CD4-positive, alpha-beta T cell (primary cell): Measurements from ENCODE around the gene HLF. TPM values are rescaled to one million over a fixed set of nuclear protein-coding genes. Genes with fewer than 3 reads are reported as not detected.

Experiments
- ATAC-seq: fragments of 200-7000 bp; cut with Tn5 transposase; one replicate; pipeline ENCODE4 v1.10.0; 2022; ENCODE audit warnings: mild to moderate bottlenecking; ENCODE audit not compliant: poor library complexity
- CTCF ChIA-PET: fragments of 350-600 bp; sonication (Branson Sonifier 250); formaldehyde crosslinking; loops from one replicate; lab custom pipeline; 2021; ENCODE audit warnings: antibody characterized with exemption, inconsistent platforms; lab: Charles Lee
- POLR2A ChIA-PET: fragments of 350-600 bp; sonication (Branson Sonifier 250); formaldehyde crosslinking; loops from one replicate; lab custom pipeline; 2021; ENCODE audit warnings: antibody characterized with exemption, inconsistent platforms; lab: Charles Lee
- DNase-seq, 14 experiments: peaks; one replicate each; pipeline ENCODE4 v3.0.0-alpha.2; 2013 to 2020; ENCODE audit warnings: mixed read lengths in 2 of 14
- H3K27ac ChIP-seq, 2 donors: one replicate each; pipeline versions ENCODE4 v1.5.1 to v1.7.0; 2013; ENCODE audit warnings: low read length in 2 of 2, low read depth in 1 of 2, mild to moderate bottlenecking in 1 of 2
- H3K27me3 ChIP-seq, 2 experiments: 1 replicate in 1 of 2; 2 replicates in 1 of 2; pipeline versions ENCODE4 v1.6.1 to v1.7.0; 2013; ENCODE audit warnings: low read length in 2 of 2, control low read depth in 1 of 2, mild to moderate bottlenecking in 1 of 2, moderate library complexity in 1 of 2; ENCODE audit not compliant: insufficient read depth in 2 of 2, control insufficient read depth in 1 of 2
- H3K36me3 ChIP-seq: one replicate; pipeline ENCODE4 v1.6.1; 2013; ENCODE audit warnings: low read length, control low read depth; ENCODE audit not compliant: insufficient read depth
- H3K4me1 ChIP-seq: one replicate; pipeline ENCODE4 v1.6.1; 2013; ENCODE audit warnings: low read length, control low read depth; ENCODE audit not compliant: insufficient read depth
- H3K4me3 ChIP-seq: one replicate; pipeline ENCODE4 v1.5.1; 2013; ENCODE audit warnings: mild to moderate bottlenecking, low read length, moderate library complexity
- H3K9me3 ChIP-seq, 2 experiments: 1 replicate in 1 of 2; 2 replicates in 1 of 2; pipeline versions ENCODE4 v1.6.1 to v1.7.0; 2013; ENCODE audit warnings: low read length in 2 of 2, mild to moderate bottlenecking in 2 of 2, control low read depth in 1 of 2, moderate library complexity in 1 of 2; ENCODE audit not compliant: control insufficient read depth in 1 of 2, insufficient read depth in 1 of 2
- H3K27ac Mint-ChIP-seq: one replicate; pipeline ENCODE4 v1.8.0; 2020; ENCODE audit warnings: mixed read lengths
- H3K27me3 Mint-ChIP-seq: one replicate; pipeline ENCODE4 v1.8.0; 2021; ENCODE audit warnings: mixed read lengths
- H3K36me3 Mint-ChIP-seq: one replicate; pipeline ENCODE4 v1.8.0; 2021; ENCODE audit warnings: low read depth, mixed read lengths
- H3K4me1 Mint-ChIP-seq: one replicate; pipeline ENCODE4 v1.8.0; 2021; ENCODE audit warnings: low read depth, mixed read lengths
- H3K4me3 Mint-ChIP-seq: one replicate; pipeline ENCODE4 v1.8.0; 2020; ENCODE audit warnings: mild to moderate bottlenecking, mixed read lengths
- H3K9me3 Mint-ChIP-seq: one replicate; pipeline ENCODE4 v1.8.0; 2020; ENCODE audit warnings: mixed read lengths
- CTCF ChIP-seq: fragments of 200-600 bp; IDR thresholded peaks from one replicate; pipeline ENCODE4 v1.8.0; 2022; ENCODE audit warnings: antibody characterized with exemption, mild to moderate bottlenecking
- intact Hi-C, 2 experiments: fragments of 100-400 bp; cut with DNase I in 1 of 2; cut with micrococcal nuclease in 1 of 2; formaldehyde crosslinking; loops; one replicate each; pipeline versions ENCODE4 v1.15.1 to v1.9.0; 2023 to 2025; cut with DNase I, micrococcal nuclease
- polyA plus RNA-seq, 2 donors: library from polyadenylated mRNA; unstranded; fragments of 120-200 nt; gene quantifications; one replicate each; pipeline ENCODE4 v1.2.1, GENCODE V29; 2013
- total RNA-seq, 174 experiments: library from RNA in 2 of 174; stranded (reverse) in 2 of 174; gene quantifications; one replicate each; pipeline ENCODE4 v1.2.3 and lab custom pipeline; 2021 to 2026

The HLF gene
- total RNA-seq (1 to 10 TPM; 4.3 to 4.9 TPM), total RNA-seq (lab: John Stamatoyannopoulos, UW) (1.3 to 24.1 (median 7.7) reads per million in 172 experiments)
- 4.5 TPM for polyA plus RNA-seq (2013, experiment 1 of 2)
- 3.3 TPM for polyA plus RNA-seq (2013, experiment 2 of 2)

DNA sequence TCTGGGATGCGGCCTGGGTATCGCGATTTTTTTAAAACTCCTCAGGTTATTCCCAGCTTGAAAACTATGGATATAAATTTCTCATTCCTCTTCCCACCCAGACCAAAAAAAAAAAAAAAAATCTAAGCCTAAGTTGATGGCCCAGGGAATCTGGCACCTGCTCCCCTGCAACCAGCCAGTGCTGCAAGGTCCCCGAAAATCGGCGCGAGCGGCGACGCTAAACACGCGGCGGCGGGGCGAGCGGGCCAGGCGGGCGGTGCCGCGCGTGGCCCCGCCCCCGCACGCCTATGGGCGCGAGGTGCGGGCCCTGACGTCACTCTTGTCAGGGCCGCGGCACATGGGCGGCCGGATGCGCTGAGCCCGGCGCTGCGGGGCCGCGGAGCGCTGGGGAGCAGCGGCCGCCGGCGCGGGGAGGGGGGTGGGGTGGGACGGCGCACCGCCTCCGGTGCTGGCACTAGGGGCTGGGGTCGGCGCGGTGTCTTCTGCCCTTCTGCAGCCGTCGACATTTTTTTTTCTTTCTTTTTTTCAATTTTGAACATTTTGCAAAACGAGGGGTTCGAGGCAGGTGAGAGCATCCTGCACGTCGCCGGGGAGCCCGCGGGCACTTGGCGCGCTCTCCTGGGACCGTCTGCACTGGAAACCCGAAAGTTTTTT lies at the start of gene HLF:
Gene HLF, plus strand, starts transcription at position 316 of the 654 bp plus-strand sequence. CDS start 525 bp downstream, outside the sequence.
- H3K4me3 Mint-ChIP-seq = peak within 1 kb of the TSS; percentile 86
- peaks cover 33% of the 10 kb centered on the region for H3K4me1 ChIP-seq
- no peaks in the 10 kb centered on the region for H3K36me3 ChIP-seq
- peaks cover 0 to 8% of the 10 kb centered on the region in 2 experiments for H3K9me3 ChIP-seq
- peak; percentile 90 for ATAC-seq
- no peak within 1 kb of the TSS for H3K27ac Mint-ChIP-seq
- H3K27ac ChIP-seq = no peak within 1 kb of the TSS
- peak within 1 kb of the TSS; percentile 60 for H3K4me3 ChIP-seq
- peaks cover 65% of the 10 kb centered on the region for H3K27me3 Mint-ChIP-seq
- ChIA-PET POLR2A (interaction anchor here (1.2 to 5.1 kb wide), 3 partner anchors 17 to 27 kb away, joined by 3 to 57 read pairs (median 4); no protein-coding TSS in a partner anchor), CTCF (interaction anchor here (0.6 to 1.2 kb wide), 5 partner anchors 10 to 102 kb away, joined by 3 to 5 read pairs (median 4); no protein-coding TSS in a partner anchor)
- no peaks in the 10 kb centered on the region for H3K9me3 Mint-ChIP-seq
- TF ChIP-seq CTCF = no peak
- intact Hi-C loops = loop anchor here (1.0 to 10.0 kb wide), 4 partner anchors 26 to 300 kb away; partner anchors contain the start of genes COX11 (in 1 of the 2) and STXBP4 (in 1 of the 2)
- H3K36me3 Mint-ChIP-seq = no peaks in the 10 kb centered on the region
- peaks cover 24% of the 10 kb centered on the region for H3K4me1 Mint-ChIP-seq
- peaks cover 41 to 49% of the 10 kb centered on the region in 2 experiments for H3K27me3 ChIP-seq
- peak; percentile 53 to 93 (median 69) for DNase-seq

DNA sequence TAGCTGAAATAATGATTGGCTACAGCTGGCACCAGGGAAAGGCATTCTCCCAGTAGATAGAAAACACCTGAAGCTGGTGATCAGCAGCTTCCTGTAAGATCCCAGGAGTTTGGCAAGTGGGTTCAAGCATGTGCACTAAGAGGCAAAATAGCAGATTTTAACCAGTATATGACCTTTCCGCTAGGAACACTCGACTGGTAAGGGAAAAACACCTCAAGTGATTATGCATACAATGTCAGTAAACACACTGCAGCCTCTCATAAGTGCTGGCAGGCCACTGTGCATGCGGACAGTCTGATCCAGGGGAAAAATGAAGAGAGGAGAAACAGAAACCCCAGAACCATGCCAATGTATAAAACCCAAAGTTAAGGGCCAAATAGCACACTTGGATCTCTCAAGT lies 49.0 kb upstream of the HLF start:
- Mint-ChIP-seq H3K4me1 (no peaks in the 10 kb centered on the region), H3K27ac (no peak overlapping the region), H3K36me3 (no peaks in the 10 kb centered on the region), H3K4me3 (no peak overlapping the region), H3K27me3 (peaks cover 9% of the 10 kb centered on the region), H3K9me3 (no peaks in the 10 kb centered on the region)
- ATAC-seq = no peak
- Histone ChIP-seq H3K27me3 (no peaks in the 10 kb centered on the region), H3K4me3 (no peak overlapping the region), H3K4me1 (no peaks in the 10 kb centered on the region), H3K27ac (no peak overlapping the region), H3K36me3 (no peaks in the 10 kb centered on the region), H3K9me3 (no peaks in the 10 kb centered on the region)
- CTCF ChIA-PET = no interaction called here
- no peak for TF ChIP-seq CTCF
- DNase-seq = no peak
- intact Hi-C loops = no loop called here
- POLR2A ChIA-PET = no interaction called here

GRCh38 chr17:55216888-55217287 lies 47.9 kb upstream of the HLF start:
- no peaks in the 10 kb centered on the region for H3K4me1 Mint-ChIP-seq
- no peaks in the 10 kb centered on the region for H3K9me3 Mint-ChIP-seq
- Histone ChIP-seq H3K27me3 (no peaks in the 10 kb centered on the region), H3K4me3 (no peak overlapping the region), H3K9me3 (no peaks in the 10 kb centered on the region), H3K27ac (no peak overlapping the region), H3K4me1 (no peaks in the 10 kb centered on the region), H3K36me3 (no peaks in the 10 kb centered on the region)
- ATAC-seq (no peak), DNase-seq (no peak)
- H3K27me3 Mint-ChIP-seq = peaks cover 9% of the 10 kb centered on the region
- CTCF ChIA-PET = no interaction called here
- H3K36me3 Mint-ChIP-seq = no peaks in the 10 kb centered on the region
- POLR2A ChIA-PET = no interaction called here
- intact Hi-C loops = no loop called here
- H3K27ac Mint-ChIP-seq = no peak overlapping the region
- no peak overlapping the region for H3K4me3 Mint-ChIP-seq
- no peak for TF ChIP-seq CTCF
